Stimulated activated CD8-positive, alpha-beta memory T cell treated with anti-CD3 and anti-CD28 coated beads, Interleukin-15, amount 100 ng/mL, for 48 hours (primary cell): ENCODE measurements around the gene CTAG1A.
A peak's percentile ranks its signal among the peaks of the same experiment; 100 is the strongest.
"Not testable (repeated sequence)": the region's sequence is repeated elsewhere in the genome, so short reads cannot be mapped to it uniquely, and the experiment has no call there.

Source experiments
- DNase-seq, 2 donors: peaks; one replicate each; pipeline ENCODE4 v3.0.0-alpha.2; 2020; ENCODE audit warnings: low read depth in 2 of 2

CTAG1A gene

DNA sequence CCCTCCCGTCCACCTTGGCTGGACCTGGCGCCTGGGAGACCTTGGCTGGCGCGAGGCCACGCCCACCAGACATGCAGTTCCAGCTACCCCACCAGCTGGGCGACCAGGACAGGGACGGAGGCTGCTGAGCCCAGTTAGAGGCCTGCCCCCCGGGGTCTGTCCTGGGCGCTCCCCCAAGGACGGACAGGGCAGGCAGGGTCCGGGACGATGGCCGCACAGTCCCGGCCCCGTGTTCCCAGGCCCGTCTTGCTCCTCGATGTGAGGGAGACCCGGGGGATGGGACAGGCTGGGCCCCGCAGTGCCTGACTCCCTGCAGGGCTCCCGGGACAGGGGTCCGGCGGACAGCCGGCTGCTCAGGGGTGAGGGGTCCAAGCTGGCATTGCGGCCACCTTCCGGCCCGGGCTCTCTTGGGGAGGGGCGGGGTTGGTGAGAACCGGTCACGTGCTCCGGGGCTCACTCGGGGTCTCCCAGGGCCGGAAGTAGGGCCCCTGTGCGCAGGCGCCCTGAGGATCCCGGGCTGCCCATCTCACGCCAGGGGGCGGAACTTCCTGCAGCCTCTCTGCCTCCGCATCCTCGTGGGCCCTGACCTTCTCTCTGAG lies at the start of gene CTAG1A:
CTAG1A (plus strand) TSS at position 549 of the 599 bp plus-strand sequence. CDS start 74 bp downstream, outside the sequence.
- not testable (repeated sequence) for DNase-seq

DNA sequence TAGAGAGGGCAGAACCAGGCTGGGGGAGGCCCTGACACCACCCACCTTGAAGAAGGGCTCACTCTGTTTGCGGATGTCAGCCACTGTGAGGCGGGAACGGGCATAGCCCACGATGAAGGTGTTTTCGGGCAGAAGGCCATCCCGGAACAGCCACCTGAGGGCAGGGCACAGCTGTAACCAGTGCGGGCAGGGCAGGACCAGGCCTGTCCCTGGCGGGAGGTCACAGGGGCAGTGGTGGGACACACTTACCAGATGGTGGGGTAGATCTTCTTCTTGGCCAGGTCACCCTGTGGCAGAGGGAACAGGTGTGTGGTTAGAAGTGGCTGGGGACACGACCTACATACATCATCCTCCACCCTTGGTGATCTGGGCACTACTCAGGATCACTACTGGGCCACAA lies 49.0 kb upstream of the CTAG1A start:
- DNase-seq: no peak

DNA sequence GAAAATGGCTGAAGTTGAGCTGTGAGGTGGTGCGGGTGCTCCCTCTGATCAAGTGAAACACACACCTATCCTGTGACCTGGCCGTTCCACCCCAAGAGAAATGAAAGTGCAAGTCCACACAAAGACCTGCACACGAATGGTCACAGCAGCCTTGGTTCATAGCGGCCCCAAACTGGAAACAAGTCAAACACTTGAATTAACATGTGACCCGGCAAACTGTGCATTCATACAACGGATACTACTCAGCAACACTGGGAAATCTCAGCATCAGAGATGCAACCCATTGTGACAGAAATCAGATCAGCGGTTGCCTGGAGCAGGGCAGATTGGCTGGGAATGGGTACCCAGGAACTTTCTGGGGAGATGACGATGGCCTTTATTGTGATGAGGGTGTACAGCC lies 45.9 kb upstream of the CTAG1A start:
- no peak for DNase-seq

DNA sequence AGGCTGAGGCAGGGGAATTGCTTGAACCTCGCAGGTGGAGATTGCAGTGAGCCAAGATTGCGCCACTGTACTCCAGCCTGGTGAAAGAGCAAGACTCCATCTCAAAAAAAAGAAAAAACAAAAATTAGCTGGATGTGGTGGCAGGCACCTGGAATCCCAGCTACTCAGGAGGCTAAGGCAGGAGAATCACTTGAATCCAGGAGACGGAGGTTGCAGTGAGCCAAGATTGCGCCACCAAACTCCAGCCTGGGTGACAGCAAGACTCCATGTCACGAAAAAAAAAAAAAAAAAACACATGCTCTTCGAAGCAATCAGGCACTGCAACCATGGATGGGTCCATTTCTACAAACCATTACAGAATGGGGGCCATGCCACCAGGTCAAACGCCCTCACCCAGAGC lies 44.6 kb upstream of the CTAG1A start:
- DNase-seq: not testable (repeated sequence)

DNA sequence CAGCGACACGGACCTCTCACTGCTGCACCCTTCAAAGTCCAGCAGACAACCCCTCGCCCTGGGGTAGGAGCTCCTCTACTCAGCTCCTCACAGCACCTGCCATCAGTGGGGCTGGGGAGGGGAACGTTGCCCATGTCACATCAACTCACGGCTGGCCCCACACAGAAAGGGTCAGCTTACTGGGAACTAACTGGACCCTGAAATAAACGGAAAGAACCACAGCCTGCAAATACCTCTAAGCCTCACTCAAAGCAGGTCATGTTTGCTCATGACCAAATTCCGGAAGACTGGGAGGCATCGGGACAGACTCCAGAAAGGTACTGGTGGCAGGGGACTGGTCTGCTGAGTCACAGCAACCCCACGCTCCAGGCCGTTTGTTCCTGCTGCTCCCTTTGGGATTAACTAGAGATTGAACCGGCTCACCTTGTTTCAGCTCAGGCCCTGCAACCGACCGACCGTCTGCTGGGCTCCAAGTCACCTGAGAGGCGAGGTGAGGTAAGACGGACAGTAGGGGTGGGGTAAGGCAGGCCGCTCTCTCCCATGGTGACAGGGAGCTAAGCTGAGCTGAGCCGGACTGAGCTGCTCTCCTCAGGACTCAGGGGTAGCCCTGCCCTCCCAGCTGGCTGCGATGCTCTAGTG lies 43.9 kb upstream of the CTAG1A start:
- DNase-seq: no peak

DNA sequence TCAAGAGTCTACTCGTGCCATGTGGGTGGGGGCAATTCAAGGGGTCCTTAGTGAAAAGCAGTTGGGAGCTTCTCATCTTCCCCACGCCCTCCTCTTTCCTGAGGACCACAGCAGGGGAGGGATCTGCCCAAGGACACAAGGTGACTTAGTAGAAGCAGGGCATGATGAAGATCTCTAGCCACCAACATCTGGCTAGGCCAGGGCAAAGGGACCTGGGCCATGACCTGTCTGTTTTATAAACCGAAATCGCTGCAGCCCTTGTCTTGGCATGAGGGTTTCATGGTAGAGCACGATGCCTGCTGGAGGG lies 43.4 kb upstream of the CTAG1A start:
- DNase-seq: no peak

DNA sequence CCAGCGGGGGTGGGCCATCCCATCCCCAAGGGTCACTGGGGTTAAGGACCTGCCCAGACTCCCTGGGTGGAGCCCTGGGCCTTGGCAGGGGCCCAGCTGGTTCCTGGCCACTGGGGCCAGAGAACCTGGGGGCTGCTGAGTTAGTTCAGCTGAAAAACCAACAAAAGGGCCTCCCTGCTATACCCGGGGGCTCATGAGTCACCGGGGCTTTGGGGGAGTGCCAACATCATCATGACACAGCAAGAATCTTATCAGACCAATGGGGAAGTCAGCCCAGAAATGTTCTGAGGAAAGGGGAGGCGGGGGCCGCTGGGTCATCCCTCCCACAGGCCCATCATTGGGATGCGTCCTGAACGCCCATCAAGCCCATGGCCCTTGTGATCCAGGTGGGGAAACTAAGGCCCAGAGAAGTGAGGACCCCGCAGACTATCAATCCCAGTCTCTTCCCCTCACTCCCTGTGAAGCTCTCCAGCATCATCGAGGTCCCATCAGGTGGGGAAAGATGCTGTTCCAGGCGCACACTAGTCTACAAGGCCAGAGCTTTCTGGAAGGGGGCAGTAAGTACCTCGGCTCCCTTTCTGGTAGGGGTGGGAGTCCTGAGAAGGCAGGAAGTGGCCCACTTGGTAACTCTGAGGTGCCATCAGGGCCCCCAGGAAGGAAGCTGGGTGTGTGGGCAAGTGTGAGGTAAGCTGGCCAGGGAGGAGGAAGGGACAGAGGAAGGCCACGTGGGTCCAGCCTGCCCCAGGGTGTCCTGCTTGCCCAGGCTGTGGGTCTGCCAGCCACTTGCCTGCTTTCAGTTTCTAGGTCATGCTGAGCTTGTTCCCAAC lies 42.8 kb upstream of the CTAG1A start:
- DNase-seq: peak; percentile 28 to 42

DNA sequence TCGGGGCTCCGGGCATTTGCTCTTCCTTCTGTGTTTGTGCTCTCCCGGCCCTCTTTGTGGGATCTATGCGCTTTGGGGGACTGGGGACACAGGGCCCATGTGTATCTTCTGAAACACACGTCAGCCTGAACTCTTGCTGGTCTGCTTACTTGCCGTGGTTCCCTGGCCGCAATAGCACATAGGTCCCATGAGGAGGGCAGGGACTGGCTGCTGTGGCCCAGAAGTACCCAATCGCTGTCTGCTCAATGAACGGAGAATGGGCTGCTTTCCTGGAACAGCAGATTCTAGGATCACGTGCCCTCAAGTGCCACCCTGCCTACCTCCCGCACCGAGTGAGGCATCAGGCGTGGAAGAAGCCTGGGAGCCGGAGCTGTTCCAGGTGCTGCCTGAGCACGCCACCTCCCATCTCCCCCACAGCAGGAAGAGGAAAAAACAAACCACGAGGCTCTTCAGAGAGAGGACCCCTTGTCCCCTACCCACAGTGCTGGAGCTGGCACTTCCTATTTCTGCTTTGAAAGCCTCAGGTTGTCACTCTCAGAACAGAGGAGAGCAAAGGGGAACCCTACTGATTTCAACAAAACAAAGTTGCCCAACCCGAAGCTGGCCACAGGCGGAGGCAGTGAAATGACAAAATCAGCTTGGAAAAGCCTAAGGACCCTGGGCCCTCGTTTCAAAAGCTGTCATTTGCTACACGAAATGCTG lies 42.1 kb upstream of the CTAG1A start:
- DNase-seq: peak in 1 of 2 donors; percentile 19

DNA sequence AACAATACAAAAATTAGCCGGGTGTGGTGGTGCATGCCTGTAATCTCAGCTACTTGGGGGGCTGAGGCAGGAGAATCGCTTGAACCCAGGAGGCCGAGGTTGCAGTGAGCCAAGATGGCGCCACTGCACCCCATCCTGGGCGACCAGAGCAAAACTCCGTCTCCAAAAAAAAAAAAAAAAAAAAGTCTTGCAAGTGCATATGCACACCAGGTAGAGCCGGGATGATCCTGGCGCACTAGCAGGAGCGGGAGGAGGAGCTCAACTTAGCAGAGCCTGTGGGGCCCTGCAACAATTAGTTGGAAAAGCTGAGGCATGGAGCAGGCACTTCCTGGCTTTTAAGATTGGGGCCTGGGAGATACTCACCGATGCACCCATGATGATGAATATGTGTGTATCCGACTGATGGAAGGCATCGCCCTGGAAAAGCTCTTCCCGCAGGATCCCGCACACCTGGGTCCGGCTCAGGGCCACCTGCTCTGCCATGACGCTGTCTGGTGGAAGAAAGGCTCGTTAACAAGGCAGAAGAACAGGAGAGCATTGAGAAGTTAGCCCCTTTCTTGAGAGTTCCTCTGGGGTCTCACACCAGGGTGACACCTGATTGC lies 39.2 kb upstream of the CTAG1A start:
- no peak for DNase-seq

DNA sequence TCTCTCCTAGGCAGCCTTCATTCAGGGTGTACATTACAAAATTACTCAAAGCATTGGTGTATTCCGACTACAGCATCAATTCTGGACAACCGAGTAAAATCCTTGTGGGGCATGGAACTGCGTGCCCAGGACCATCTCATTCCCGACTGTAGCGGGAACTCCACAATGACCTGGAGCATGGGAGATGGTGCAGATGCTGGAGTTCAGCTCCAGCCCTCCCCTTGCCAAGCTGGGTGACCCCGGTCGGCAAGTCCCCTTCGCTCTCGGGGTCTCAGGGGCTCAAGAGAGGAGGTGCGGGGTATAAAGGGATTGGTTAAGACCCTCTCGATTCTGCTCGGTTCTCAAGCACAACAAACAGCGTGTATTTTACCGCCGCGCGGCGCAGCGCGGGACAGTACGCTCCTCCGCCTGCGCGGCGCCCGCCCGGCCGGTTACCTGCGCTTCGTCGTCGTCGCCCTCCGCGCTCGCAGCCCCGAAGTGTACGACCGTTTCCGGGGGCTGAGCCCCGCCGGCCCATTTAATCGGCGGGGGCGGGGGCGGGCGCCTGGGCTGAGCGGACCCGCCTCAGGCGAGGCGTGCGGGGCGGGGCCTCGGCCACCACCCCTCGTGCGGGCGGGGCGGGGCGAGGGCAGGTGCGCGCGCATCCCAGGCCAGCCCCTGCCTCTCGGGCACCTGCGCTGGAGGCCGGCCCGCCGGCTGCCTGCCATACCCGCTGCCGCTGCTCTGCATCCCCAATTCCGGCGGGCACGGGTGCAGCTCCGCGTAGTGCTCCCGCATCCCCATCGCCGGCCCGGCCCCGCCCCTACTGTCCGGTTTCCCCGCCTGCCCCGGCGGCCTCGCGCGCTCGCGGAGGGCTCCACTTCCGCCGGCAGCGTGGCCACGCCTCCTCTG lies 38.3 kb upstream of the CTAG1A start, which contains the start of gene G6PD:
G6PD (minus strand) TSS at position 493 of the 891 bp plus-strand sequence. CDS start 691 bp downstream, outside the sequence.
- DNase-seq: peak; percentile 72 to 76

DNA sequence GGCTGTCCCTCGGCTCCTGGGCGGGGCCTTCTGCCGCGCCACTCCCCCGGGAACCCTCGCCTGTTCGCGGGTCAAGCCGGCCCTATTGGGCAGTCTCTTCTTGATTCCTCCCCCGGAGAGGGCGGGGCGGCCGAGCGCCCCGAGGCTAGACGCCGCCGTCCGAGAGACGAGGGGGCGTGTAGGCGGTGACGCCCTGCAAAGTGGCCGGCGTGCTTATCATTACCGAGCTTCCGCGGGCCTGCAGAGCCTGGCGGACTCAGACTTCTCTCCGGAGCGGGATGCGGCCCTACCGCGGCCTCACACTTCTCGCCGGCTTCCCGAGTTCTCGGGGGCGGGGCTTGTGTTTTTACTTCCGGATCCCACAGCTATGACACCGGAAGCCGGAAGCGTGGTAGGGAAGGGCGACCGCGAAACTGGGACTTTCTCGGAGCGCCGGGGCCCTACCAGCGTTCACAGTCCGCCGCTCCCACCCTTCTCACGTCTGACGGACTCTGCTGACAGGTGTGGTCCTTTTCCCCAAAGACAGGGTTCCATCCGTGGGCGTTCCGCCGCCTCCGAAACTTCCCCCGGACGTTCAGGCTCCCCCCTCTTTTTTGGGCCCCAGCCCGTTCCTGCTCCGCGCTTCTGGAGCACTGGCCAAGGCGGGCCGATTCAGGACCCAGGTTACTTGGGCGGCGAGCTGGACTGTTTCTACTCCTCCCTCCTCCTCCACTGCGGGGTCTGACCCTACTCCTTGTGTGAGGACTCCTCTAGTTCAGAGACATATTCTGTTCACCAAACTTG lies 37.5 kb upstream of the CTAG1A start, which contains the start of gene IKBKG:
IKBKG (plus strand) TSS at position 376 of the 783 bp plus-strand sequence. CDS start 4,383 bp downstream, outside the sequence.
- DNase-seq: peak; percentile 80 to 81

DNA sequence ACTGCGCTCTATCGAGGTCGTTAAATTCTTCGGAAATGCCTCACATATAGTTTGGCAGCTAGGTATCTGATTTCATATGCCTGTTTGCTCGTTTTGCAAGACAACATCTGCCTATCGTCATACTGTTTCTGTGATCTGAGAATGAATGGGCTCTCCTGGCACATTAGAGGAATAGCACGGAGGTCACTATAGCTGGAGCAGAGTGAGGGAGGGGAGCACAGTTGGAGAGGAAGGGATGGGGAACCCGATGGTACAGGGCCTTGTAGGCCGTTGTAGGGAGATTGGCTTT lies 37.0 kb upstream of the CTAG1A start:
- DNase-seq: no peak

DNA sequence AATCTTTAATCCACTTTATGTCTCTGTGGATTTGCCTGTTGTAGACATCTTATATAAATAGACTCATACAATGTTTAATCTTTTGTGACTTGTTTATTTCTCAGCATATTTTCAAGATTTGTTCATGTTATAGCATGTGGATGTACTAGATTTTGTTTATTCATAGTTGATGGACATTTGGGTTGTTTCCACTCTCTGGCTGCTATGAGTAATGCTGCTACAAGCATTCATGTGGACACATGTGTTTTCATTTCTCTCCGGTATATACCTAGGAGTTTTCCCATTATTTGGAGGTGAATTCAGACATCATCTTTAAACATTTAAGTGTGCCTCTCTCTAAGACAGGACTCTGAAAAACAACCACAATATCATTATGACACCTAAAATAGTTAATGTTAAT lies 35.2 kb upstream of the CTAG1A start:
- no peak for DNase-seq

DNA sequence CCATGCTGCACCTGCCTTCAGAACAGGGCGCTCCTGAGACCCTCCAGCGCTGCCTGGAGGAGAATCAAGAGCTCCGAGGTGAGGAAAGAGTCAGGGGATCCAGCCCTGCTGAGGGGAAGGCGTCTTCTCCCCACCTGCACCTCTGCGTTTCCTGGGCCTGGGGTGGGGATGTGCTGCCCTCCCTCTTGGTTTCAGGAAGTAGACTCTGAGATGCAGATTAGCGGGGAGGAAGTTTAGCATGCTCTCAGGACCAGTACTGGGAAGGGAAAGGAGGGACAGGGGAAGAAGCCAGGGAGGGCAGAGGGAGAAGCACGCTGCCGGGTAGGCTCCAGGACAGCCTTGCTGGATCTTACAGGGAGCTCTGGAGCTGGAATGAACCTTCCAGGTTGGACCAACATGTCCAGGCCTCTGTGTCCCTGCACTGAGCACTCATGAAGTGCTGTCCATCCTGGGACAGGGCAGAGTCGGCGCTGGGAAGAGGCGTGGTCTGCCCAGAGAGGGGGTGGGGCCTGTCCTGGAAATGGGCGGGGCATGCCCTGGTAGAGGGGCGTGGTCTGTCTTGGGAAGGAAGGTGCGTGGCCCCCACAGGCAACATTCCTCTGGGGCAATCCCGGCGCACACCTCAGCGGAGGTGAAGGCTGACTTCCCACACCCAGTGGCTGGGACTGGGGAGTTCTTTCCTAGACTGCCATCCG lies 32.7 kb upstream of the CTAG1A start:
- not testable (repeated sequence) for DNase-seq

DNA sequence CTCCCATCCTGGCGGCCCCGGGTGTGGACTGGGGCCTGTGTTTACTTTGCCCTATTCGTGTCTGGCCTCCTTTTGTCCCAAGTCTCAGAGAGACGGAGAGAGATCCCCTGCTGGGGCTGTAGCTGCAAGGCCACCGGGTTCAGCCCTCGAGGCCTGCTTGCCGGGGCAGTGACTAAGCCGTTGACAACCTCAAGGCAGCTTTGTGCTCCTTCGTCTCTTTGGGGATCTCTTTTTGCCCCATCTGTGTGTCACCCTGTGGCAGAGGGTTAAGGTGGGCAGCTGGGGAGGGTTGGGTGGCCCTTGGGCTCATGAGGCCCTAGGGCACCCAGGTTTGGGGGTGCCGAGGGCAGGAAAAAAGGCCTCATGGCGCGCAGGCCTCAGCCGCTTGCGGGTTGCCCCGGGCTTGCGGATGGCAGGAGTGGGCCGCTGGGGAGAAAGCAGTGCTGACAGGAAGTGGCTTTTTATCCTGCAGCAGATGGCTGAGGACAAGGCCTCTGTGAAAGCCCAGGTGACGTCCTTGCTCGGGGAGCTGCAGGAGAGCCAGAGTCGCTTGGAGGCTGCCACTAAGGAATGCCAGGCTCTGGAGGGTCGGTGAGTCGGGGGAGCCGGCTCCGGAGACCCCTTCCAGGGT lies 26.8 kb upstream of the CTAG1A start:
- DNase-seq: not testable (repeated sequence)

DNA sequence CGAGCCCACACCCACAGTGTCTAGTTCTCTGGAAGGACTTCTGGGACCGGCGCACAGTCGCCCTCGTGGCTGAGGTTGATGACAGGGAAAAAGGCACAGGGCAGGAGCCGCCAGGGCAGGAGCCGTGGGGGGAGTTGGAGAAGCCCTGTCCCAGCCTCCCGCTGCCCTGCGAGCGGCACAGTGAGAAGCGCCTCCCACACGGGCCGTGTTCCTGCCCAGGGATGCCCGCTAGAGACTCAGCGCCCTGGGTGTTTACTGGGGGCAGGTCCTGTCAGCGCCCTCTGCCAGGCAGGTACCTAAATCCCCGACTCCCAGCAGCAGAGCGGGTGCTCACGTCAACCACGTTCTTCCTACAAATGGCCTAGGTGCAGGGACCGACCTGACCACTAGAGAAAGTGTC lies 26.0 kb upstream of the CTAG1A start:
- not testable (repeated sequence) for DNase-seq

DNA sequence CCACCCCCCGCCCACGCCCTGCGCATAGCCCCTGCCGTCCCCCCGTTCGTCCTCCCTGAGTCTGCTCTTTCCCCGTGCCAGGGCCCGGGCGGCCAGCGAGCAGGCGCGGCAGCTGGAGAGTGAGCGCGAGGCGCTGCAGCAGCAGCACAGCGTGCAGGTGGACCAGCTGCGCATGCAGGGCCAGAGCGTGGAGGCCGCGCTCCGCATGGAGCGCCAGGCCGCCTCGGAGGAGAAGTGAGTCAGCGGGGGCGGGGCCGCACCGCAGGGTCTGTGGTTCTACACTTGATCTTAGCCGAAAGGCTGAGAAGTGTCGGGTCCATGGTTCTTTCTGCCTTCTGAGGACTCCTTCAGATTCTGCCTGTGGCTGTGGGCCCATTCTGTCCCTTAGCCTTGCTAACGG lies 24.6 kb upstream of the CTAG1A start:
- not testable (repeated sequence) for DNase-seq

DNA sequence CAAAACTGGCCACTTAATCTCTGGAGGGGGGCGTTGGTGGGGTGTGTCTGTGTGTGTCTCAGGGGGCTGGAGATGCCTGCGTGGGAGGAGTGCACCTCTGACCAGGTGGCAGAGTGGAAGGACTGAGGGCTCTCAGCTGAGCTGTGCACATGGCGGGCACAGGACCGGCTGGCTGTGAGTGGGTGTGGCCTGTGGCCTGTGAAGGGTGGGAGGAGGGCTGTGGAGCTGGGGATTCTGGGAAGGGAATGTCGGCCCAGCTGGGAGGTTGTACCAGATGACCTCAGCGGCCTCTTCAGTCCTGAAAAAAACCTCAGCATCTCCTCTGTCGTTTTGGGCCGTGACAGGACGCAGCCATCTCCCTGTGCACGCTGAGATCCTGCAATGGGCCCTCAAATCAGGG lies 22.6 kb upstream of the CTAG1A start:
- not testable (repeated sequence) for DNase-seq

DNA sequence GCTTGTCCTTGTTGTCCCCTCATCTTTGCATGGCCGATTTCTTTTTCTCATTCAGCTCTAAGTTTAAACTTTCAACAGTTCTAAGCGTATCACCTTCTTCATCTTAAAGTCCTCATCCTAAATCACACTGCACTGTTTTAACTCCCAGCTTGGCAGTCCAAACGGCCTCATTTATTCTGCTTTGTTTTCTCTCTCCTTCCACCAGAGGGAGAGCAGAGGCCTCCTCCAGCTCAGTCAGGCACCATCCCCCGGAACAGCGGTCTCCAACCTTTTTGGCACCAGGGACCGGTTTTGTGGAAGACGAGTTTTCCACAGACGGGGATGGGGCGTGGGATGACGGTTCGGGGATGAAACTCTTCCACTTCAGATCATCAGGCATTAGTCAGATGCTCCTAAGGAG lies 14.6 kb upstream of the CTAG1A start:
- DNase-seq: not testable (repeated sequence)
